Trophoblast cell (in vitro differentiated cells and primary cell): ENCODE data around the gene PAK5.

Experiments used
- DNase-seq, 2 donors: peaks; one replicate each; pipeline ENCODE4 v3.0.0-alpha.2; 2016
- H2AFZ ChIP-seq: 2 replicates; pipeline ENCODE4 v1.6.1; 2013; ENCODE audit warnings: low read length, moderate library complexity, mild to moderate bottlenecking; ENCODE audit not compliant: insufficient read depth, poor library complexity
- H2AK5ac ChIP-seq: 2 replicates; pipeline ENCODE4 v1.6.1; 2013; ENCODE audit warnings: mild to moderate bottlenecking, low read length
- H2BK120ac ChIP-seq: 2 replicates; pipeline ENCODE4 v1.6.1; 2013; ENCODE audit warnings: low read length, mild to moderate bottlenecking, moderate library complexity; ENCODE audit not compliant: insufficient read depth, poor library complexity
- H2BK12ac ChIP-seq: 2 replicates; pipeline ENCODE4 v1.6.1; 2013; ENCODE audit warnings: mild to moderate bottlenecking, low read length, moderate library complexity
- H2BK5ac ChIP-seq: 2 replicates; pipeline ENCODE4 v1.6.1; 2013; ENCODE audit warnings: low read length, low read depth, moderate library complexity, mild to moderate bottlenecking; ENCODE audit not compliant: poor library complexity
- H3K14ac ChIP-seq: 2 replicates; pipeline ENCODE4 v1.6.1; 2013; ENCODE audit warnings: mild to moderate bottlenecking, low read length
- H3K18ac ChIP-seq: 2 replicates; pipeline ENCODE4 v1.6.1; 2013; ENCODE audit warnings: mild to moderate bottlenecking, low read length
- H3K23ac ChIP-seq: 2 replicates; pipeline ENCODE4 v1.6.1; 2013; ENCODE audit warnings: low read length
- H3K27ac ChIP-seq: 2 replicates; pipeline ENCODE4 v1.5.1; 2013; ENCODE audit warnings: low read depth, mild to moderate bottlenecking, inconsistent platforms, low read length, moderate library complexity
- H3K27me3 ChIP-seq: 2 replicates; pipeline ENCODE4 v1.6.1; 2013; ENCODE audit warnings: inconsistent platforms, mild to moderate bottlenecking, low read length, moderate library complexity; ENCODE audit not compliant: insufficient read depth
- H3K36me3 ChIP-seq, 2 experiments: 1 replicate in 1 of 2; 2 replicates in 1 of 2; pipeline ENCODE4 v1.6.1; 2013; ENCODE audit warnings: low read length in 2 of 2, mild to moderate bottlenecking in 2 of 2, moderate library complexity in 1 of 2; ENCODE audit not compliant: insufficient read depth in 2 of 2, control insufficient read depth in 1 of 2
- H3K4ac ChIP-seq: 2 replicates; pipeline ENCODE4 v1.6.1; 2013; ENCODE audit warnings: low read depth, mild to moderate bottlenecking, low read length, moderate library complexity
- H3K4me1 ChIP-seq, 2 experiments: 1 replicate in 1 of 2; 2 replicates in 1 of 2; pipeline ENCODE4 v1.6.1; 2013; ENCODE audit warnings: low read length in 2 of 2, mild to moderate bottlenecking in 2 of 2, moderate library complexity in 1 of 2; ENCODE audit not compliant: insufficient read depth in 2 of 2, control insufficient read depth in 1 of 2
- H3K4me2 ChIP-seq: 2 replicates; pipeline ENCODE4 v1.6.1; 2013; ENCODE audit warnings: inconsistent platforms, mild to moderate bottlenecking, low read length, moderate library complexity
- H3K4me3 ChIP-seq: 2 replicates; pipeline ENCODE4 v1.5.1; 2013; ENCODE audit warnings: mild to moderate bottlenecking, low read depth, low read length, inconsistent platforms
- H3K79me1 ChIP-seq: one replicate; pipeline ENCODE4 v1.6.1; 2013; ENCODE audit warnings: low read length
- H3K79me2 ChIP-seq: 2 replicates; pipeline ENCODE4 v1.6.1; 2013; ENCODE audit warnings: low read length, mild to moderate bottlenecking; ENCODE audit not compliant: control insufficient read depth, insufficient read depth, poor library complexity
- H3K9ac ChIP-seq: 2 replicates; pipeline ENCODE4 v1.6.1; 2013; ENCODE audit warnings: mild to moderate bottlenecking, low read length
- H3K9me3 ChIP-seq: 2 replicates; pipeline ENCODE4 v1.6.1; 2013; ENCODE audit warnings: low read depth, mild to moderate bottlenecking, control low read depth, inconsistent platforms, low read length; ENCODE audit not compliant: insufficient read depth
- H4K12ac ChIP-seq: 2 replicates; pipeline ENCODE4 v1.6.1; 2013; ENCODE audit warnings: low read depth, mild to moderate bottlenecking, low read length, moderate library complexity
- H4K8ac ChIP-seq: 2 replicates; pipeline ENCODE4 v1.6.1; 2013; ENCODE audit warnings: low read depth, mild to moderate bottlenecking, low read length, moderate library complexity
- H4K91ac ChIP-seq: one replicate; pipeline ENCODE4 v1.6.1; 2013; ENCODE audit warnings: low read depth, mild to moderate bottlenecking, low read length, moderate library complexity
- WGBS: extraction: QIAGEN DNeasy Blood & Tissue Kit; methylation state at CpG from one replicate; pipeline ENCODE4 v1.1.7; 2013; ENCODE audit warnings: missing lambda C conversion rate; ENCODE audit not compliant: insufficient read length, insufficient coverage; ENCODE audit errors: extremely low coverage; 5-methylcytosine and 5-hydroxymethylcytosine counted together

The PAK5 gene

DNA sequence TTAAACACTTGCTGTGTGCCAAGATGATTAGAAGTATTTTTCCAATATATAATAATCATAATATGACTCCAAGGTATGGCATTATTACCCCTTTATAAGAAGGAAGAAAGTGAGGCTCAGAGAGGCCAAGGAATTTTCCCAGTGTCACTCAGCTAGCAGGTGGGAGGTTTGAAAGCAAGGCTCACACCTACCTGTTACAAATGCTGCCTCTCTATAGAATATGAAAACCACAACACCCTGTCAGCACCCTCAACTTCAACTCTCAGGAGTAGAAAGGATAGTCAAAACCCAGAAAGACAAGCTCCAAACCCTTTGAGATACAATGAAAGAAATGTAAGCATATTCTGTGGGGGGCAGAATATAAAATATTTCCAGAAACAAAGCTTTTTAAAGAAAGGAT lies 247.8 kb downstream of the PAK5 start:
- Histone ChIP-seq H2AK5ac (no peak overlapping the region), H3K4me3 (no peak overlapping the region), H4K12ac (no peak overlapping the region), H3K9me3 (no peaks in the 10 kb centered on the region), H2BK12ac (no peak overlapping the region), H3K79me1 (no peaks in the 10 kb centered on the region), H3K4ac (no peak overlapping the region), H3K79me2 (no peaks in the 10 kb centered on the region), H3K9ac (no peak overlapping the region), H2BK5ac (no peak overlapping the region), H4K91ac (no peak overlapping the region), H3K36me3 (no peaks in the 10 kb centered on the region), H3K18ac (no peak overlapping the region), H3K23ac (no peak overlapping the region), H3K27me3 (no peaks in the 10 kb centered on the region), H2AFZ (no peak overlapping the region), H3K4me1 (no peaks in the 10 kb centered on the region), H3K4me2 (no peak overlapping the region), H3K14ac (no peak overlapping the region), H3K27ac (no peak overlapping the region), H2BK120ac (no peak overlapping the region), H4K8ac (no peak overlapping the region)
- no peak for DNase-seq

- Histone ChIP-seq H3K27me3 (no peaks in the 10 kb centered on the region), H3K9ac (no peak overlapping the region), H2AFZ (no peak overlapping the region), H3K4me3 (no peak overlapping the region), H3K9me3 (no peaks in the 10 kb centered on the region), H2AK5ac (no peak overlapping the region), H3K18ac (no peak overlapping the region), H4K91ac (no peak overlapping the region), H2BK120ac (no peak overlapping the region), H3K79me2 (no peaks in the 10 kb centered on the region), H3K23ac (no peak overlapping the region), H3K4me1 (no peaks in the 10 kb centered on the region), H3K4me2 (no peak overlapping the region), H4K8ac (no peak overlapping the region), H2BK12ac (no peak overlapping the region), H3K27ac (no peak overlapping the region), H3K14ac (no peak overlapping the region), H2BK5ac (no peak overlapping the region), H4K12ac (no peak overlapping the region), H3K4ac (no peak overlapping the region), H3K36me3 (no peaks in the 10 kb centered on the region), H3K79me1 (no peaks in the 10 kb centered on the region)
- DNase-seq: no peak
- no CpG with 5 or more reads among the region's 1 CpG for WGBS
Measured at GRCh38 chr20:9590189-9590588, 248.7 kb downstream of the PAK5 start.

DNA sequence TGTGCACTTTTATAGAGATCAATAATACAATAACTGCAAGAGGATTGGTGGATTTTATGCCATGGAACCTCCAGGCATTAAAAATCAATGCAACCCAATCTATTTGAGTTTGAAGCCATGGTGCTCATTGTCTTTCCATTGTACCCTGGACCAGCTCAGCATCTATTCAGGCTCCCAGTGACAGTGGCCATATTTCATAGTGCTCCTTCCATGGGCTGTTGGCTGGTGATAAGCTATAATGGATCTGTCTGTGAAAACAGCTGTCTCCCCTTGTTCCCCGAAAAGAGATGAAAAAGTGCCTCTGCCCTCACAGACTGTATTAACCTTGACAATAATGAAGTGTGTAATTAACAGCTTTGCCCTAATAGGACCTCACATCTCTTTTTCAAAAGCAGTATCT lies 250.2 kb downstream of the PAK5 start:
- H3K9ac ChIP-seq: no peak overlapping the region
- no peak overlapping the region for H2AFZ ChIP-seq
- H3K4ac ChIP-seq: no peak overlapping the region
- no peak overlapping the region for H3K4me3 ChIP-seq
- H3K79me1 ChIP-seq: no peaks in the 10 kb centered on the region
- no peaks in the 10 kb centered on the region for H3K36me3 ChIP-seq
- H3K4me1 ChIP-seq: no peaks in the 10 kb centered on the region
- H3K14ac ChIP-seq: no peak overlapping the region
- H3K27ac ChIP-seq: no peak overlapping the region
- H3K27me3 ChIP-seq: no peaks in the 10 kb centered on the region
- no CpG with 5 or more reads among the region's 1 CpG for WGBS
- DNase-seq: no peak
- H3K9me3 ChIP-seq: no peaks in the 10 kb centered on the region
- no peak overlapping the region for H2BK120ac ChIP-seq
- H4K8ac ChIP-seq: no peak overlapping the region
- H2BK5ac ChIP-seq: no peak overlapping the region
- H3K23ac ChIP-seq: no peak overlapping the region
- H3K4me2 ChIP-seq: no peak overlapping the region
- no peak overlapping the region for H2AK5ac ChIP-seq
- no peaks in the 10 kb centered on the region for H3K79me2 ChIP-seq
- H3K18ac ChIP-seq: no peak overlapping the region
- no peak overlapping the region for H2BK12ac ChIP-seq
- no peak overlapping the region for H4K12ac ChIP-seq
- no peak overlapping the region for H4K91ac ChIP-seq

- Histone ChIP-seq H4K8ac (no peak overlapping the region), H3K4me3 (no peak overlapping the region), H4K91ac (no peak overlapping the region), H3K23ac (no peak overlapping the region), H2AFZ (no peak overlapping the region), H3K9ac (no peak overlapping the region), H3K4ac (no peak overlapping the region), H2BK120ac (no peak overlapping the region), H3K79me1 (no peaks in the 10 kb centered on the region), H3K4me2 (no peak overlapping the region), H3K4me1 (no peaks in the 10 kb centered on the region), H2BK5ac (no peak overlapping the region), H2BK12ac (no peak overlapping the region), H4K12ac (no peak overlapping the region), H3K79me2 (no peaks in the 10 kb centered on the region), H3K36me3 (no peaks in the 10 kb centered on the region), H2AK5ac (no peak overlapping the region), H3K27me3 (no peaks in the 10 kb centered on the region), H3K9me3 (no peaks in the 10 kb centered on the region), H3K18ac (no peak overlapping the region), H3K27ac (no peak overlapping the region), H3K14ac (no peak overlapping the region)
- DNase-seq: no peak
Measured at GRCh38 chr20:9583151-9583550, 255.7 kb downstream of the PAK5 start.

GRCh38 chr20:9582137-9582536 lies 256.7 kb downstream of the PAK5 start:
- Histone ChIP-seq H3K4me1 (no peaks in the 10 kb centered on the region), H3K36me3 (no peaks in the 10 kb centered on the region), H4K91ac (no peak overlapping the region), H3K9me3 (no peaks in the 10 kb centered on the region), H3K18ac (no peak overlapping the region), H2BK120ac (no peak overlapping the region), H2BK12ac (no peak overlapping the region), H3K4ac (no peak overlapping the region), H3K14ac (no peak overlapping the region), H3K27ac (no peak overlapping the region), H3K4me2 (no peak overlapping the region), H4K12ac (no peak overlapping the region), H2AK5ac (no peak overlapping the region), H3K79me1 (no peaks in the 10 kb centered on the region), H4K8ac (no peak overlapping the region), H3K27me3 (no peaks in the 10 kb centered on the region), H3K4me3 (no peak overlapping the region), H3K79me2 (no peaks in the 10 kb centered on the region), H2BK5ac (no peak overlapping the region), H3K9ac (no peak overlapping the region), H2AFZ (no peak overlapping the region), H3K23ac (no peak overlapping the region)
- WGBS: no CpG with 5 or more reads among the region's 5 CpGs
- DNase-seq: no peak
